BJ (cell line): ENCODE measurements around the gene NDUFB7. TPM values are rescaled to one million over a fixed set of nuclear protein-coding genes. Genes with fewer than 3 reads are reported as not detected.
A peak's percentile ranks its signal among the peaks of the same experiment; 100 is the strongest.

Source experiments
- CTCF ChIA-PET: fragments of 350-600 bp; formaldehyde crosslinking; extraction: SDS; loops from one replicate; lab custom pipeline; 2021; ENCODE audit warnings: antibody characterized with exemption, inconsistent platforms; lab: Yijun Ruan, JAX
- POLR2A ChIA-PET: fragments of 300-600 bp; sonication (Branson Sonifier 250); formaldehyde crosslinking; extraction: SDS; loops from one replicate; lab custom pipeline; 2021; ENCODE audit warnings: antibody characterized with exemption; lab: Charles Lee
- DNase-seq: peaks from one replicate; pipeline ENCODE4 v3.0.0-alpha.2; 2011; ENCODE audit warnings: low read depth
- H3K27me3 ChIP-seq: 2 replicates; pipeline ENCODE4 v1.6.0; 2011; ENCODE audit warnings: low read length; ENCODE audit not compliant: control insufficient read depth, insufficient read depth
- H3K36me3 ChIP-seq: 2 replicates; pipeline ENCODE4 v1.5.1; 2011; ENCODE audit warnings: low read length; ENCODE audit not compliant: control insufficient read depth, insufficient read depth
- H3K4me3 ChIP-seq: 2 replicates; pipeline ENCODE4 v1.5.1; 2011; ENCODE audit warnings: low read depth, mild to moderate bottlenecking, control low read depth, low read length
- CTCF ChIP-seq: IDR thresholded peaks from 2 replicates; pipeline ENCODE4 v1.5.1; 2011; ENCODE audit warnings: low read depth, mild to moderate bottlenecking, control low read depth, inconsistent platforms, low read length, moderate library complexity; ENCODE audit not compliant: insufficient read depth
- polyA plus RNA-seq: library from polyadenylated mRNA; depleted of rRNA; stranded (reverse); fragments of >200 nt; gene quantifications from 2 replicates; pipeline ENCODE4 v1.2.3, GENCODE V29; 2011

The NDUFB7 gene
- polyA plus RNA-seq, 1 experiment: 147 TPM

GRCh38 chr19:14560776-14561108 lies 11.1 kb downstream of the NDUFB7 start:
- no peak for TF ChIP-seq CTCF
- H3K27me3 ChIP-seq: no peaks in the 10 kb centered on the region
- ChIA-PET CTCF (no interaction called here), POLR2A (no interaction called here)
- DNase-seq: no peak
- no peak overlapping the region for H3K4me3 ChIP-seq
- peaks cover 4% of the 10 kb centered on the region for H3K36me3 ChIP-seq

GRCh38 chr19:14559916-14560775 lies 11.7 kb downstream of the NDUFB7 start:
- no peak for DNase-seq
- TF ChIP-seq CTCF: no peak
- ChIA-PET POLR2A (no interaction called here), CTCF (interaction anchor here (0.8 to 0.9 kb wide), 3 partner anchors 9 to 14 kb away, joined by 3 read pairs; partner anchors contain the start of gene NDUFB7)
- no peaks in the 10 kb centered on the region for H3K27me3 ChIP-seq
- no peak overlapping the region for H3K4me3 ChIP-seq
- H3K36me3 ChIP-seq: peaks cover under 1% of the 10 kb centered on the region

GRCh38 chr19:14558370-14559066 lies 13.3 kb downstream of the NDUFB7 start:
- no peak for DNase-seq
- Histone ChIP-seq H3K27me3 (no peaks in the 10 kb centered on the region), H3K36me3 (no peaks in the 10 kb centered on the region; the same call in 1 of the 2 replicates), H3K4me3 (no peak overlapping the region)
- ChIA-PET CTCF (no interaction called here), POLR2A (no interaction called here)
- no peak for TF ChIP-seq CTCF

GRCh38 chr19:14556662-14557188 lies 15.1 kb downstream of the NDUFB7 start:
- Histone ChIP-seq H3K4me3 (no peak overlapping the region), H3K27me3 (no peaks in the 10 kb centered on the region), H3K36me3 (no peaks in the 10 kb centered on the region)
- DNase-seq: no peak
- ChIA-PET CTCF (interaction anchor here (0.6 to 4.5 kb wide), 19 partner anchors 10 to 1698 kb away, joined by 3 to 62 read pairs (median 4); partner anchors contain the start of genes DNAJB1, GIPC1 and NDUFB7), POLR2A (no interaction called here)
- TF ChIP-seq CTCF: peak; percentile 99
